ENCODE measurements around the gene MAP4K2. TPM values are rescaled to one million over a fixed set of nuclear protein-coding genes. Genes with fewer than 3 reads are reported as not detected.

Gene MAP4K2
- total and polyA plus RNA-seq, 2 of the 4 experiments (the other 2 are of a cell fraction), result 11.7 to 16.6 TPM

DNA sequence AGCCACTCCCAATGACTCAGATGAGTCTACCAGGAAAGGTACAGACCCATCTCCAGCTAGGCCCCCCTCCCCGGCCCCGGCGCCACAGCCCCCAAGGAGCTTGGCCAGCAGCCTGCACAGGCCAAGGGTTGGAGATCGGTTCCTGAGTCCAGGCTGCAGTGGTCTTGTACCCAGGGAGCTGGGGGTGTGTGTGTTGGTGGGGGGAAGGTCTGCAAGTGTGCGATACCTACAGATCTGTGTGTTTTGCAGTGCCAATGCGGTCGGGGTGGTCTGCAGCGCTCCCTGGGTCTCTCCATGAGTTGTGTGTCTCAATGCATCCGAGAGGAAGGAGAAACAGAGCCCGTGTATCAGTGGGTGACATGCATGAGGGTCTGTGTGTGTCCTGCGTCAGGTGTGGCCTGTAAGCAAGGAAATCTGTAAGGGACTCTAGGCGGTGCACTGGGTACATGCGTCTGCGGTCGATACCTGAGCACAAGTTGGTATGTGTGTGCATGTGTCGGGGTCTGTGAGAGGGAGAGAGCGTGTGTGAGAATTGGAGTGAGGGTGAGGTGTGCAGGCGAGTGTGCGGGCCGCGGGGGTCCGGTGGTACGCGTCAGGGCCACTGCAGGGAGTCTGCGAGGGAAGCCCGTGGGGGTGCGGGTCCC is 40.8 kb upstream of the MAP4K2 start:
- Histone ChIP-seq H2BK15ac (ENCODE audit: low read depth, low read length) (no peak overlapping the region), H3K14ac (replicated peaks; ENCODE audit: low read depth, low read length) (no peak overlapping the region), H4K8ac (ENCODE audit: low read depth in 2 of 2, low read length in 2 of 2) (no peak overlapping the region; a peak in 1 of 4 replicates), H3K9me3 (ENCODE audit: control insufficient read depth, insufficient read depth, low read length) (no peaks in the 10 kb centered on the region), H2AK5ac (ENCODE audit: low read depth, low read length) (no peak overlapping the region; the same call in 1 of the 2 replicates), H3K9ac (ENCODE audit: low read depth, low read length) (no peak overlapping the region), H3K4me1 (ENCODE audit: control insufficient read depth, insufficient read depth, low read length) (peaks cover 8% of the 10 kb centered on the region), H3K27ac (ENCODE audit: insufficient read depth, low read length) (no peak overlapping the region), H4K91ac (ENCODE audit: insufficient read depth, low read depth, low read length) (no peak overlapping the region), H2BK20ac (ENCODE audit: low read depth, low read length) (no peak overlapping the region), H2AFZ (replicated peaks; ENCODE audit: low read length, poor library complexity) (peak overlapping the region; percentile 87), H3K79me1 (ENCODE audit: low read depth in 1 of 2, low read length in 2 of 2) (peaks cover 0 to 7% of the 10 kb centered on the region in 2 experiments; a peak in 1 of 4 replicates), H3K27me3 (ENCODE audit: control insufficient read depth, insufficient read depth, low read length) (no peaks in the 10 kb centered on the region), H3K9me1 (ENCODE audit: insufficient read depth, low read length) (no peaks in the 10 kb centered on the region), H3K4me3 (ENCODE audit: insufficient read depth, low read depth, low read length) (no peak overlapping the region), H3K18ac (ENCODE audit: low read depth, low read length) (no peak overlapping the region), H2BK5ac (ENCODE audit: low read depth, low read length, poor library complexity, severe bottlenecking) (no peak overlapping the region), H2BK120ac (ENCODE audit: low read depth, low read length) (no peak overlapping the region), H4K20me1 (ENCODE audit: insufficient read depth, low read length) (no peaks in the 10 kb centered on the region), H3K36me3 (ENCODE audit: control insufficient read depth, insufficient read depth, low read length) (no peaks in the 10 kb centered on the region), H3K23ac (ENCODE audit: low read depth, low read length) (no peak overlapping the region), H2AK9ac (replicated peaks; ENCODE audit: low read depth, low read length, poor library complexity) (peak overlapping the region; percentile 68), H3K4ac (ENCODE audit: low read depth, low read length) (no peak overlapping the region), H4K5ac (ENCODE audit: low read depth, low read length) (no peak overlapping the region), H3K4me2 (ENCODE audit: low read depth, low read length) (no peak overlapping the region), H3K56ac (ENCODE audit: extremely low read depth, insufficient read depth, low read length) (no peak overlapping the region)
- WGBS, 2 experiments (ENCODE audit: extremely low coverage in 2 of 2, insufficient read length in 1 of 2), result 63% methylated on average over 19 of the region's 27 CpGs; no CpG with 5 or more reads in 1 of the 2 experiments
- no peak for TF ChIP-seq MAFK (IDR thresholded peaks at IDR 0.05; ENCODE audit: low read depth, low read length)
- TF ChIP-seq RCOR1 (IDR thresholded peaks at IDR 0.05; ENCODE audit: insufficient replicate concordance, low read length), result no peak
- no peak for TF ChIP-seq USF2 (IDR thresholded peaks at IDR 0.05; ENCODE audit: low read depth, low read length)
- TF ChIP-seq FOS (IDR thresholded peaks at IDR 0.05; ENCODE audit: low read depth, low read length), result no peak
- TF ChIP-seq, protein P1, sequence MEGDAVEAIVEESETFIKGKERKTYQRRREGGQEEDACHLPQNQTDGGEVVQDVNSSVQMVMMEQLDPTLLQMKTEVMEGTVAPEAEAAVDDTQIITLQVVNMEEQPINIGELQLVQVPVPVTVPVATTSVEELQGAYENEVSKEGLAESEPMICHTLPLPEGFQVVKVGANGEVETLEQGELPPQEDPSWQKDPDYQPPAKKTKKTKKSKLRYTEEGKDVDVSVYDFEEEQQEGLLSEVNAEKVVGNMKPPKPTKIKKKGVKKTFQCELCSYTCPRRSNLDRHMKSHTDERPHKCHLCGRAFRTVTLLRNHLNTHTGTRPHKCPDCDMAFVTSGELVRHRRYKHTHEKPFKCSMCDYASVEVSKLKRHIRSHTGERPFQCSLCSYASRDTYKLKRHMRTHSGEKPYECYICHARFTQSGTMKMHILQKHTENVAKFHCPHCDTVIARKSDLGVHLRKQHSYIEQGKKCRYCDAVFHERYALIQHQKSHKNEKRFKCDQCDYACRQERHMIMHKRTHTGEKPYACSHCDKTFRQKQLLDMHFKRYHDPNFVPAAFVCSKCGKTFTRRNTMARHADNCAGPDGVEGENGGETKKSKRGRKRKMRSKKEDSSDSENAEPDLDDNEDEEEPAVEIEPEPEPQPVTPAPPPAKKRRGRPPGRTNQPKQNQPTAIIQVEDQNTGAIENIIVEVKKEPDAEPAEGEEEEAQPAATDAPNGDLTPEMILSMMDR (conservative IDR thresholded peaks at IDR 0.05; ENCODE audit: low read depth, low read length), result no peak
- TF ChIP-seq RAD21 (IDR thresholded peaks at IDR 0.05; ENCODE audit: low read length), result no peak
- TF ChIP-seq, protein P2, sequence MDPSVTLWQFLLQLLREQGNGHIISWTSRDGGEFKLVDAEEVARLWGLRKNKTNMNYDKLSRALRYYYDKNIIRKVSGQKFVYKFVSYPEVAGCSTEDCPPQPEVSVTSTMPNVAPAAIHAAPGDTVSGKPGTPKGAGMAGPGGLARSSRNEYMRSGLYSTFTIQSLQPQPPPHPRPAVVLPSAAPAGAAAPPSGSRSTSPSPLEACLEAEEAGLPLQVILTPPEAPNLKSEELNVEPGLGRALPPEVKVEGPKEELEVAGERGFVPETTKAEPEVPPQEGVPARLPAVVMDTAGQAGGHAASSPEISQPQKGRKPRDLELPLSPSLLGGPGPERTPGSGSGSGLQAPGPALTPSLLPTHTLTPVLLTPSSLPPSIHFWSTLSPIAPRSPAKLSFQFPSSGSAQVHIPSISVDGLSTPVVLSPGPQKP (IDR thresholded peaks at IDR 0.05; ENCODE audit: borderline replicate concordance, low read depth, low read length), result no peak
- TF ChIP-seq NFE2L2 (IDR thresholded peaks at IDR 0.05; ENCODE audit: low read depth, low read length), result no peak
- TF ChIP-seq MAZ (IDR thresholded peaks at IDR 0.05; ENCODE audit: borderline replicate concordance, low read depth, low read length), result no peak
- no peak for TF ChIP-seq SMC3 (IDR thresholded peaks at IDR 0.05; ENCODE audit: low read depth, low read length)
- TF ChIP-seq POLR2A (IDR thresholded peaks at IDR 0.05; ENCODE audit: low read depth, low read length), result no peak
- TF ChIP-seq RFX5 (IDR thresholded peaks at IDR 0.05; ENCODE audit: low read depth, low read length), result no peak
- no peak for TF ChIP-seq CEBPB (IDR thresholded peaks at IDR 0.05; ENCODE audit: low read depth, low read length)
- no peak for TF ChIP-seq MXI1 (IDR thresholded peaks at IDR 0.05; ENCODE audit: borderline replicate concordance, low read depth, low read length)
- ATAC-seq (ENCODE audit: low read depth) (no peak), DNase-seq (no peak)
- in situ Hi-C loops (cut with MboI; ENCODE audit: low sequenced_read_pairs) (loop anchor here (10.0 kb wide), 1 partner anchor 161 kb away; no protein-coding TSS in a partner anchor), dilution Hi-C loops (cut with HindIII; ENCODE audit: low sequenced_read_pairs, unreplicated experiment) (no loop called here), intact Hi-C loops (cut with micrococcal nuclease) (no loop called here)
- BruUV-seq (replicated peaks), result no TSS peak
- POLR2A ChIA-PET (ENCODE audit: unreplicated experiment), result no interaction called here
- CTCF ChIA-PET, result interaction anchor here (0.6 to 1.1 kb wide), 5 partner anchors 9 to 169 kb away, joined by 3 to 6 read pairs (median 3); no protein-coding TSS in a partner anchor

Data from IMR-90 (cell line).